ENCODE measurements around the gene IFNAR2.
"Not testable (repeated sequence)": the region's sequence is repeated elsewhere in the genome, so short reads cannot be mapped to it uniquely, and the experiment has no call there.

The IFNAR2 gene

DNA sequence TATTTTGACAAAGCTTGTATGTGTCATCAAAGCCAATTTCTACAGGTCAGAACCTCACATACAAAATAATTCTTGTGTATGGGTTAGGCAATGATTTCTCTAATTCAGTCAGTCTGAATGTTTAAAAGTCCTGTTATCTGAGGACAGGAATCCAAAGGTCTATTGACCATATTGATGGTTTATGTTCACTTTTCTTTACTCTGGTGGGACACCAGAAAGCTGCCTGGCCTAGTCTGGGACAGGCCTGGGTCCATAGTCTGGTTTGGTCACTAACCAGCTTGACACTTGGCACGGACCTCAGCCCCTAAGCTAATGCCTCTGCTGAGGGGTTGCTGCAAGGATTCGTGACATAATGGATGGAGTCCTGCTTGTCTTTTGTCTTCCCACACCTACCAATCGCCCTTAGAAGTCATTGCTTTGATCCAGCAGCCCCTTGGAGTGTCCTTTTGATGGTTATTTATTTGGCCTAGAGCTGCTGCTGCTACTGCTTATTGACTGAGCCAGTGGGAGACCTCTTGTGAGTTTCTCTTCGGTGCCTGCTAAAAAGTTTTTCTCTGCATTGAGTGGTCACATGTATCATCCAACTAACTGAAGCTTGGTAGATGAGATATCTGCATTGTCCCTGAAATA lies 15.7 kb downstream of the IFNAR2 start:
- DNase-seq, result no peak

DNA sequence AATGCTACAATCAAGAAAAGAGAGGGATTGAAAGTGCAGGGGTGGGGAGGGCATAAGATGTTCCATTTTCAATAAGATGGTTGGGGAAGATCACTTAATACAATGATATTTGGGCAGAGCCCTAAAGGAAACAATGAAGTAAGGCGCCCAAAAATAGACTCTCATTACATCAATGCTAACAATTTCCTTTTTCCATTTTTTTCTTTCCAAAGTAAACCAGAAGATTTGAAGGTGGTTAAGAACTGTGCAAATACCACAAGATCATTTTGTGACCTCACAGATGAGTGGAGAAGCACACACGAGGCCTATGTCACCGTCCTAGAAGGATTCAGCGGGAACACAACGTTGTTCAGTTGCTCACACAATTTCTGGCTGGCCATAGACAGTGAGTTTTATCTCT lies 16.8 kb downstream of the IFNAR2 start:
- no peak for DNase-seq

DNA sequence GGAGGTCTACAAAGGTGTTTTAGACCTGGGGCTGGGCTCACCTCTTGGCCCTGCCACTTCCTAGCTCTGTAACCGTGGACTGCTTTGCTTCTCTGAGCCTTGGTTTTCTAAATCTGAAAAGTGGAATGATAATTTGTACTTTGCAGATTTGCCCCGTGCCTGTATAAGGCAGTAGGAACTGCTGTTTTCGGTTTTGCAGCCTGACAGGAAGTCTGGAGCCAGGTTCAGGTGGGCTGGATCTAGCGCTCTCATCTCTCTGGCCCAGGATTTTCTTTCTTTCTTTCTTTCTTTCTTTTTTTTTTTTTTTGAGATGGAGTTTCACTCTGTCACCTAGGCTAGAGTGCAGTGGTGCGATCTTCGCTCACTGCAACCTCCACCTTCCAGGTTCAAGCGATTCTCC lies 17.2 kb downstream of the IFNAR2 start:
- DNase-seq, result no peak

DNA sequence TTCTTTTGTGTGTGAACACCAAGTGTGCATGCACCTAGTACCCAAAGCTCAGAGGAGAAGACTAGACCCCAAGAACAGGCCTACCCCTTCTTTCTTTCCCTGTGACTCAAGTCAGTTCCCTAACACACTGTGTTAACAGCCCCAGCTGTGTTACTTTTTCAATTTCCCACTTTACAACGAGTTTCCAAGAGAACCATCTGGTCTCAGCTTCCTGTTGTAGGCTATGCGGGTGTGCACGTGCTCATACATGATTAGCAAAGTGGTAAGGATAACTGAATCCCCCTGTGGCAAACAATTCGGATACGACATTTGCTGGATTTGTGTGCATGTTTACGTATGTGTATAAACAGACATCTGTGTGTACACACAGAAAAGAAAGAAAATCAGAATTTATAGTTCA lies 17.9 kb downstream of the IFNAR2 start:
- peak; percentile 94 for DNase-seq

DNA sequence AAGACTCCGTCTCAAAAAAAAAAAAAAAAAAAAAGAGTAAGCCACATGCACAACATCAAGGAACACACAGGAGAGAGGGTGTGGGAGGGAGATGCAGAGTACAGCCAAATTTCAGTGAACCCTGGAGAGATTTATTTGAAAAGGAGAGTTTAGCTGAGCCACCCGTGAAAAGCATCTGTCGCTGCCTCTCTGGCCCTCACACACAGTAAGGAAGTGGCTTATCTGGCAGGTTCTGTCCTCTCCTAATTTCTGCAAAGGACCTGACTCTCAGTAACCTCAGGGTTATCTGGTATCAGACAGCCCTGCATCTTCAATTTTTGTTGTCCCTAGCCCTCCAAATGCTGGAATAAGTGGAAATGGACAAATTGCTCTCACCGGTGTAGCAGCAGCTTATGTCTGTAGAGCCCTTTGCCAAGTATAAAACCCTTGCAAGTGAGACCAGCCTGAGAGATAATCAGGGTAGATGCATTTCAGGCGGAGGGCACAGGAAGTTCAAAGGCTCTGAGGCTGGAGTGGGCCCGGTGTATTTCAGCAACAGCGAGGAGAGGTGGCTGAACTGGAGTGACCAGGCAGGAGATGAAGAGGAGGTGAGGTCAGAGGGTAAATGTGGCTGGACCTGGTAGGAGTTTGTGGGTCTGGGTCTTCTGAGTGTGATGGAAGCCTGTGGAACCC lies 19.7 kb downstream of the IFNAR2 start:
- no peak for DNase-seq

- no peak for DNase-seq
These were observed 21.4 kb downstream of the IFNAR2 start for GRCh38 chr21:33251119-33251518.

DNA sequence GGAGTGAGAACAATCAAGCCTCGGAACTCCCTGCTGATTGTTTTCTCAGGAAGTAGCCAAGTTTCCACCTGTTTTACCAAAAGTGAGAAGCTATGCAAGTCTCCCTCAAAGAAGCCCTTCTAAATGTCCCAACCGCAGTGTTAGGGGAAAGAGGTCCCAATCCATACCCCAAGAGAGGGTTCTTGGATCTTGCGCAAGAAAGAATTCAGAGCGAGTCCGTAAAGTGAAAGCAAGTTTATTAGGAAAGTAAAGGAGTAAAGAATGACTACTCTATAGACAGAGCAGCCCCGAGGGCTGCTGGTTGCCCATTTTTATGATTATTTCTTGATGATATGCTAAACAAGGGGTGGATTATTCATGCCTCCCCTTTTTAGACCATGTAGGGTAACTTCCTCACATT lies 23.6 kb downstream of the IFNAR2 start:
- DNase-seq, result not testable (repeated sequence)

DNA sequence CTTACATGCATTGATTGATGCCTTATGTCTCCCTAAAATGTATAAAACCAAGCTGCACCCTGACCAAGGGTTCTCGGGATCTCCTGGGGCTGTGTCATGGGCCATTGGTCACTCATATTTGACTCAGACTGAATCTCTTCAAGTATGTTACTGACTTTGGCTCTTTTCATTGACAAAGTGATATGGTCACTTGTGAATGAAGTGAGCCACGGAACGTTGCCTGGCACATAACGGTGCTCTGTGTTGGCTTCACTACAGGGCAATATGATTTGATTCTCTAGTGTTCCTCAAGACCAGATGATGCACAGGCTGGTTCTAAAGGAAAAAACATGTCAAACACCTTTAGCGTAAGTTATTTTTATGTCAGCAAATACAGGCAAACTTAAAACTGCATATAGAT lies 25.0 kb downstream of the IFNAR2 start:
- no peak for DNase-seq

GRCh38 chr21:33255404-33255803 lies 25.7 kb downstream of the IFNAR2 start:
- DNase-seq, result no peak

DNA sequence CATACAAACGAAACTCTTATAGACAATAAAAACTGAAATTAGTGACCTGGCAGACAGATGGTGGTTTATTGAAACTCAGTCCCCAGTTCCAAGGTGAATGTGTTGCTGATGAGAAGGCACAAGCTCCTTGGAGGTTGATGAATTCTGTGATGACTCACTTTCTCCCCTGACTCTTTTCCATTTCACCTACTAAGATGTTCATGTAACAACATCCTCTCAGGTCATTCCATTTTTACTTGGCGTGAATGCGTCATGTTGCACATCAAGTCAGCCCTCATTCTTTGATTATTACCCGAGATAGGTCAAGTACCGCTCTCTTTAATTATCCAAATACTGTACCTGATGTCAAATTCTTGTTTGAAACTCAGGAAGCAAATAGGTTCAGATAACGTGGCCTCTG lies 26.3 kb downstream of the IFNAR2 start:
- no peak for DNase-seq

DNA sequence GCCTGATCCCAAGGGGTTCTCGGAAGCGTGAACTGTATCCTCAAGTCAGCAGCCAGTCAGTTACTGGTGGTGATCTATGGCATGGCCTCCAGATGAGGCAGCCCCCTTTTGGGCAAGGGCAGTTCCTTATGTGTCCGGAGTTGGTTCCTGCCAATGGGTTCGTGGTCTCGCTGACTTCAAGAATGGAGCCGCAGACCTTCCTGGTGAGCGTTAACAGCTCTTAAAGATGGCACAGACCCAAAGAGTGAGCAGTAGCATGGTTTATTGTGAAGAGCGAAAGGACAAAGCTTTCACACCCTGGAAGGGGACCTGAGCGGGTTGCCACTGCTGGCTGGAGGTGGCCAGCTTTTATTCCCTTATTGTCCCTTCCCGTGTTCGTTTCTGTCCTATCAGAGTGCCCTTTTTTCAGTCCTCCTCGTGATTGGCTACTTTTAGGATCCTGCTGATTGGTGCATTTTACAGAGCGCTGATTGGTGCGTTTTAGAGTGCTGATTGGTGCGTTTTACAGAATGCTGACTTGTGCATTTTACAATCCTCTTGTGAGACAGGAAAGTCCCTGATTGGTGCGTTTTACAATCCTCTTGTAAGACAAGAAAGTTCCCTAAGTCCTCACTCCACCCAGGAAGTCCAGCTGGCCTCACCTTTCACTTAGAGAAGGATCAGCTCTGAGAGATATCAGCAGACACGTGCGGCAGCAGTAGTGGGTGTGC lies 27.5 kb downstream of the IFNAR2 start:
- DNase-seq, result no peak

DNA sequence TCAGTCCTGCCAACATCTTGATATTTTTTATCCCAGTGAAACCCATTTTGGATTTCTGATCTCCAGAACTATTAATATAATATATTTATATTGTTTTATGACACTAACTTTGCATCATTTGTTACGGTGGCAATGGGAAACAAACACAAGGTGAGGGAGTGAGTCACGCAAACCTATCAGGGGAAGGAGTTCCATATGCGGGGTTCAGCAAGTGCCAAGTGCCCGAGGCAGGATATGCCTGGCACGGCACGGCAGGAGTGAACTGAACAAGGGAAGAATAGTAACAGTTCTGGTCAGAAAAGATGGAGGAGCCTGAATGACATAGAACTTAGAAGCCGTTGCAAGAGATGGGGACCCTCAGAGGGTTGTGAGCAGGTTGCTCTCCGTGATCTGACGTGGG lies 28.7 kb downstream of the IFNAR2 start:
- no peak for DNase-seq

GRCh38 chr21:33259428-33259827 lies 29.7 kb downstream of the IFNAR2 start:
- DNase-seq, result no peak

GRCh38 chr21:33259995-33260394 lies 30.3 kb downstream of the IFNAR2 start:
- no peak for DNase-seq

GRCh38 chr21:33261635-33262034 lies 31.9 kb downstream of the IFNAR2 start:
- peak; percentile 19 for DNase-seq

GRCh38 chr21:33262921-33263320 lies 33.2 kb downstream of the IFNAR2 start:
- DNase-seq, result no peak

DNA sequence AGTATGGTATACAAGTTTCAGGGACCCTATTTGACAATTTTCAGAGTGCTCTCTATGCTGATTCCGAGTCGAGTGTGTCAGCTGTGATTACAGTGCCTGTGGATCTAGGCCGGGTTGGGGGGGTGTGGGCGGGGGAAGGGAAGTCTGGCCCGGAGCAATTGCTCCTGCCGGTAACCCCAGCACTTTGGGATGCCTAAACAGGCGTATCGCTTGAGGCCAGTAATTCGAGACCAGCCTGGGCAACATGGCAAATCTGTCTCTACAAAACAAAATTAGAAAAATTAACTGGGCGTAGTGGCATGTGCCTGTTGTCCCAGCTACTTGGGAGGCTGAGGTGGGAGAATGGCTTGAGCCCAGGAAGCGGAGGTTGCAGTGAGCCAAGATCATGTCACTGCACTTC lies 34.8 kb downstream of the IFNAR2 start:
- DNase-seq, result no peak

DNA sequence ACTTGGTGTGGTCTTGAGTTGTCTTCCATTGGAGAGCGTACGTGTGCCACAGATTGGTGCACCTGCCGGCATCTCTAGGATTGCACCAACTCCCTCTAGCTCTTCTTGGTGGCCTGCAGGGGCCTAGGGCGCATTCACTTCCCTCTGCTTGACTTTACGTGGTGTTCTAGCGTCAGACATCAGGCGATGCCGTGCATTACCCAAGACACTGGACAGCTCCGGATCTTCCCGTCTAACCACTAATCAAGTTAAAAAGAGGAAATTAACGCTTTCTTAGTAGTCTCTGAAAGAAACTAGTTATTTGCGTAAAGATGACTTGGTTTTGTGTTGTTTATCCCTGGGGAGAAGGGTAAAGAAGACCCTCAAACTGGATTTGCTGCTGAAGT lies 35.9 kb downstream of the IFNAR2 start:
- DNase-seq, result peak; percentile 15

DNA sequence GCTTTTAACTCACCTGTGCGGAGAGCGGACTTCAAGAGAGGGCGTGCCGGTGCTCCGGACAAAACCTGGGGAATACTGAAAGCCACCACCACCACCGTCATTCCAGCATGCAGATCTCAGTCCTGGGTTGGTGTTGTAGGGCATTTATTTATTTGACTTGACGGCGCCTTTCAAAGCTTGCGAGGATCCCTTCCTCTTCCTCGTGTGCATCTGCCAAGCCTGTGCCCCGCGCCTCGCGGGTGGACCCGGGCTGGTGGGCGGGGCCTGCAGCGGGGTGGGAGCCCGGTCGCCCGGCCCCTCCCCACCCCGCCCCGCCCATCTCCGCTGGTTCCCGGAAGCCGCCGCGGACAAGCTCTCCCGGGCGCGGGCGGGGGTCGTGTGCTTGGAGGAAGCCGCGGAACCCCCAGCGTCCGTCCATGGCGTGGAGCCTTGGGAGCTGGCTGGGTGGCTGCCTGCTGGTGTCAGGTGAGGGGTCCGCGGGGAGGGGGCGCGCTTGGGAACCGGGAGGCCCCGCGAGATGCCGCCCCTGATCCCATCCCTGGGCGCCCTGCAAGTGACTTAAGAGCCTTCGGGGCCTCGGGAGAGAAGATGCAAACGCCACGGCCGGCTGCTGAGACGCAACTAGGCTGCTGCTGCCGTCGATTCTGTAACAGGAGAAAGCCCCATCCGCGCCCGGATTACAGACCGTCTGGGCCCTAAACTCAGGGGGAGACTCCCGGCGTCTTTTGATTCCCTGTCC lies 36.5 kb downstream of the IFNAR2 start, which contains the start of gene IL10RB:
Gene IL10RB (plus strand): TSS at position 318 of the 739 bp plus-strand sequence. CDS start 99 bp downstream, at position 417.
- peak; percentile 29 for DNase-seq

DNA sequence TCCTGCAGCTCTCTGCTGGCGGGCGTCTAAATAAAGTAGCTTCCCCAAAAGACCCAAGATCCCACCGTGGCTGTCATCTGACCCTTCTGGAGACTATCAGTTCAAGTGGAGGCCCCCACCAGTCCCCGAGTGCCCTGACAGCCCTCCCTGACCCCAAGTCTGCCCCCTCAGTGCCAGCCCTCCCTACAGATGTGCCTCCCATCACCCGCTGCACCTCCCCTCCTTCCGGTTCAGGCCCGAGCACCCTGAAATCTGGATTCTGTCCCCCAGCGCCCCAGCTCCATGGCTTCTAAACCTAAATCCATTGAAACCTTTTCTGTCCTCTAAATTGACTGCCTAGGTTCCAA lies 37.0 kb downstream of the IFNAR2 start:
- no peak for DNase-seq

DNA sequence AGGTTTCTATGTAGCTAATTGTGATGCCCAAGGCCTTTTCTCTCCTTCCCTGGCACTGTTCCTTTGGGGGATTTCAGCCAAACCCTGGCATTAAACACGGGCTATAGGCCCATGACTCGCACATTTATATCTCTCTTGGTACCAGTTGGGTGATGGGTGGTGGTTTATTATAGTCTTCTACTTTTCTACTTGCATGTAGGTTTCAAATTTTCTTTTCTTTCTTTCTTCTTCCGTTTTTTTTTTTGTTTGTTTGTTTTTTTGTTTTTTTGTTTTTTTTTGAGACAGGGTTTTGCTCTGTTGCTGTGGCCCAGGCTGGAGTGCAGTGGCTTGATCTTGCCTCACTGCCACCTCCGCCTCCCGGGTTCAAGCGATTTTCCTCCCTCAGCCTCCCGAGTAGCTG lies 37.5 kb downstream of the IFNAR2 start:
- DNase-seq, result no peak

GRCh38 chr21:33268393-33268736 lies 38.6 kb downstream of the IFNAR2 start:
- no peak for DNase-seq

GRCh38 chr21:33268737-33269441 lies 39.2 kb downstream of the IFNAR2 start:
- DNase-seq, result no peak
